H1 (cell line): Measurements from ENCODE around the gene TACR2. TPM values are rescaled to one million over a fixed set of nuclear protein-coding genes. Genes with fewer than 3 reads are reported as not detected.

Source experiments
- NRF1 ChIP-seq: IDR thresholded peaks from 2 replicates; pipeline ENCODE4 v1.6.1; 2011; ENCODE audit warnings: mild to moderate bottlenecking, low read depth, low read length, improper control_type of control experiment
- SIRT6 ChIP-seq: IDR thresholded peaks from one replicate; pipeline ENCODE4 v1.7.1; 2012; ENCODE audit warnings: low read length, inconsistent platforms
- polyA plus RNA-seq, 7 experiments: library from polyadenylated mRNA; depleted of rRNA in 3 of 7; stranded (reverse) in 5 of 7; unstranded in 2 of 7; fragments of >200 nt in 5 of 7; fragments of 200-250 nt in 2 of 7; gene quantifications; 1 replicate in 5 of 7; 2 replicates in 1 of 7; 4 replicates in 1 of 7; pipeline versions ENCODE4 v1.2.1 to v1.2.3, GENCODE V29; 2011 to 2013; ENCODE audit warnings: missing spikeins in 2 of 7, mixed read lengths in 2 of 7
- total RNA-seq: library from RNA; stranded (reverse); fragmentation: NEBNext Ultra II Directional; extraction: Animal tissue kit (Norgen Biotek cat#: 25700); gene quantifications from 2 replicates; pipeline ENCODE4 v1.2.1, GENCODE V29; 2021
- TF ChIP-seq, protein P1 (sequence below): fragments of 300-600 bp; sonication (generic); IDR thresholded peaks from 2 replicates; pipeline ENCODE4 v1.7.1; 2012; ENCODE audit warnings: low read length, moderate library complexity, mild to moderate bottlenecking, inconsistent platforms; ENCODE audit not compliant: insufficient replicate concordance
- TF ChIP-seq, protein P2 (sequence below): IDR thresholded peaks from 2 replicates; pipeline ENCODE4 v1.6.1; 2011; ENCODE audit warnings: low read length, improper control_type of control experiment

The TACR2 gene
- total and polyA plus RNA-seq, 2 of the 8 experiments (the other 6 are each of a cell fraction or from before 2014, with no cell fraction given) = 0.06 TPM; not detected in 1

GRCh38 chr10:69425511-69426298, 9.0 kb upstream of the TACR2 start (continued):
- TF ChIP-seq, protein P1, sequence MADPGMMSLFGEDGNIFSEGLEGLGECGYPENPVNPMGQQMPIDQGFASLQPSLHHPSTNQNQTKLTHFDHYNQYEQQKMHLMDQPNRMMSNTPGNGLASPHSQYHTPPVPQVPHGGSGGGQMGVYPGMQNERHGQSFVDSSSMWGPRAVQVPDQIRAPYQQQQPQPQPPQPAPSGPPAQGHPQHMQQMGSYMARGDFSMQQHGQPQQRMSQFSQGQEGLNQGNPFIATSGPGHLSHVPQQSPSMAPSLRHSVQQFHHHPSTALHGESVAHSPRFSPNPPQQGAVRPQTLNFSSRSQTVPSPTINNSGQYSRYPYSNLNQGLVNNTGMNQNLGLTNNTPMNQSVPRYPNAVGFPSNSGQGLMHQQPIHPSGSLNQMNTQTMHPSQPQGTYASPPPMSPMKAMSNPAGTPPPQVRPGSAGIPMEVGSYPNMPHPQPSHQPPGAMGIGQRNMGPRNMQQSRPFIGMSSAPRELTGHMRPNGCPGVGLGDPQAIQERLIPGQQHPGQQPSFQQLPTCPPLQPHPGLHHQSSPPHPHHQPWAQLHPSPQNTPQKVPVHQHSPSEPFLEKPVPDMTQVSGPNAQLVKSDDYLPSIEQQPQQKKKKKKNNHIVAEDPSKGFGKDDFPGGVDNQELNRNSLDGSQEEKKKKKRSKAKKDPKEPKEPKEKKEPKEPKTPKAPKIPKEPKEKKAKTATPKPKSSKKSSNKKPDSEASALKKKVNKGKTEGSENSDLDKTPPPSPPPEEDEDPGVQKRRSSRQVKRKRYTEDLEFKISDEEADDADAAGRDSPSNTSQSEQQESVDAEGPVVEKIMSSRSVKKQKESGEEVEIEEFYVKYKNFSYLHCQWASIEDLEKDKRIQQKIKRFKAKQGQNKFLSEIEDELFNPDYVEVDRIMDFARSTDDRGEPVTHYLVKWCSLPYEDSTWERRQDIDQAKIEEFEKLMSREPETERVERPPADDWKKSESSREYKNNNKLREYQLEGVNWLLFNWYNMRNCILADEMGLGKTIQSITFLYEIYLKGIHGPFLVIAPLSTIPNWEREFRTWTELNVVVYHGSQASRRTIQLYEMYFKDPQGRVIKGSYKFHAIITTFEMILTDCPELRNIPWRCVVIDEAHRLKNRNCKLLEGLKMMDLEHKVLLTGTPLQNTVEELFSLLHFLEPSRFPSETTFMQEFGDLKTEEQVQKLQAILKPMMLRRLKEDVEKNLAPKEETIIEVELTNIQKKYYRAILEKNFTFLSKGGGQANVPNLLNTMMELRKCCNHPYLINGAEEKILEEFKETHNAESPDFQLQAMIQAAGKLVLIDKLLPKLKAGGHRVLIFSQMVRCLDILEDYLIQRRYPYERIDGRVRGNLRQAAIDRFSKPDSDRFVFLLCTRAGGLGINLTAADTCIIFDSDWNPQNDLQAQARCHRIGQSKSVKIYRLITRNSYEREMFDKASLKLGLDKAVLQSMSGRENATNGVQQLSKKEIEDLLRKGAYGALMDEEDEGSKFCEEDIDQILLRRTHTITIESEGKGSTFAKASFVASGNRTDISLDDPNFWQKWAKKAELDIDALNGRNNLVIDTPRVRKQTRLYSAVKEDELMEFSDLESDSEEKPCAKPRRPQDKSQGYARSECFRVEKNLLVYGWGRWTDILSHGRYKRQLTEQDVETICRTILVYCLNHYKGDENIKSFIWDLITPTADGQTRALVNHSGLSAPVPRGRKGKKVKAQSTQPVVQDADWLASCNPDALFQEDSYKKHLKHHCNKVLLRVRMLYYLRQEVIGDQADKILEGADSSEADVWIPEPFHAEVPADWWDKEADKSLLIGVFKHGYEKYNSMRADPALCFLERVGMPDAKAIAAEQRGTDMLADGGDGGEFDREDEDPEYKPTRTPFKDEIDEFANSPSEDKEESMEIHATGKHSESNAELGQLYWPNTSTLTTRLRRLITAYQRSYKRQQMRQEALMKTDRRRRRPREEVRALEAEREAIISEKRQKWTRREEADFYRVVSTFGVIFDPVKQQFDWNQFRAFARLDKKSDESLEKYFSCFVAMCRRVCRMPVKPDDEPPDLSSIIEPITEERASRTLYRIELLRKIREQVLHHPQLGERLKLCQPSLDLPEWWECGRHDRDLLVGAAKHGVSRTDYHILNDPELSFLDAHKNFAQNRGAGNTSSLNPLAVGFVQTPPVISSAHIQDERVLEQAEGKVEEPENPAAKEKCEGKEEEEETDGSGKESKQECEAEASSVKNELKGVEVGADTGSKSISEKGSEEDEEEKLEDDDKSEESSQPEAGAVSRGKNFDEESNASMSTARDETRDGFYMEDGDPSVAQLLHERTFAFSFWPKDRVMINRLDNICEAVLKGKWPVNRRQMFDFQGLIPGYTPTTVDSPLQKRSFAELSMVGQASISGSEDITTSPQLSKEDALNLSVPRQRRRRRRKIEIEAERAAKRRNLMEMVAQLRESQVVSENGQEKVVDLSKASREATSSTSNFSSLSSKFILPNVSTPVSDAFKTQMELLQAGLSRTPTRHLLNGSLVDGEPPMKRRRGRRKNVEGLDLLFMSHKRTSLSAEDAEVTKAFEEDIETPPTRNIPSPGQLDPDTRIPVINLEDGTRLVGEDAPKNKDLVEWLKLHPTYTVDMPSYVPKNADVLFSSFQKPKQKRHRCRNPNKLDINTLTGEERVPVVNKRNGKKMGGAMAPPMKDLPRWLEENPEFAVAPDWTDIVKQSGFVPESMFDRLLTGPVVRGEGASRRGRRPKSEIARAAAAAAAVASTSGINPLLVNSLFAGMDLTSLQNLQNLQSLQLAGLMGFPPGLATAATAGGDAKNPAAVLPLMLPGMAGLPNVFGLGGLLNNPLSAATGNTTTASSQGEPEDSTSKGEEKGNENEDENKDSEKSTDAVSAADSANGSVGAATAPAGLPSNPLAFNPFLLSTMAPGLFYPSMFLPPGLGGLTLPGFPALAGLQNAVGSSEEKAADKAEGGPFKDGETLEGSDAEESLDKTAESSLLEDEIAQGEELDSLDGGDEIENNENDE = no peak
- TF ChIP-seq SIRT6 (no peak), NRF1 (no peak)
- TF ChIP-seq, protein P2, sequence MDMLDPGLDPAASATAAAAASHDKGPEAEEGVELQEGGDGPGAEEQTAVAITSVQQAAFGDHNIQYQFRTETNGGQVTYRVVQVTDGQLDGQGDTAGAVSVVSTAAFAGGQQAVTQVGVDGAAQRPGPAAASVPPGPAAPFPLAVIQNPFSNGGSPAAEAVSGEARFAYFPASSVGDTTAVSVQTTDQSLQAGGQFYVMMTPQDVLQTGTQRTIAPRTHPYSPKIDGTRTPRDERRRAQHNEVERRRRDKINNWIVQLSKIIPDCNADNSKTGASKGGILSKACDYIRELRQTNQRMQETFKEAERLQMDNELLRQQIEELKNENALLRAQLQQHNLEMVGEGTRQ = peak; percentile 58
